B cell (primary cell): ENCODE data around the gene ASB18.

Source experiments
- EZH2 ChIP-seq: IDR thresholded peaks from 2 replicates; pipeline ENCODE4 v1.6.1; 2012; ENCODE audit warnings: borderline replicate concordance, low read depth, mild to moderate bottlenecking, moderate library complexity, low read length; ENCODE audit not compliant: insufficient read depth, poor library complexity, severe bottlenecking
- TF ChIP-seq, protein P1 (sequence below): fragments of 200-600 bp; IDR thresholded peaks from one replicate; pipeline ENCODE4 v1.8.0; 2022; ENCODE audit warnings: antibody characterized with exemption, mild to moderate bottlenecking

DNA sequence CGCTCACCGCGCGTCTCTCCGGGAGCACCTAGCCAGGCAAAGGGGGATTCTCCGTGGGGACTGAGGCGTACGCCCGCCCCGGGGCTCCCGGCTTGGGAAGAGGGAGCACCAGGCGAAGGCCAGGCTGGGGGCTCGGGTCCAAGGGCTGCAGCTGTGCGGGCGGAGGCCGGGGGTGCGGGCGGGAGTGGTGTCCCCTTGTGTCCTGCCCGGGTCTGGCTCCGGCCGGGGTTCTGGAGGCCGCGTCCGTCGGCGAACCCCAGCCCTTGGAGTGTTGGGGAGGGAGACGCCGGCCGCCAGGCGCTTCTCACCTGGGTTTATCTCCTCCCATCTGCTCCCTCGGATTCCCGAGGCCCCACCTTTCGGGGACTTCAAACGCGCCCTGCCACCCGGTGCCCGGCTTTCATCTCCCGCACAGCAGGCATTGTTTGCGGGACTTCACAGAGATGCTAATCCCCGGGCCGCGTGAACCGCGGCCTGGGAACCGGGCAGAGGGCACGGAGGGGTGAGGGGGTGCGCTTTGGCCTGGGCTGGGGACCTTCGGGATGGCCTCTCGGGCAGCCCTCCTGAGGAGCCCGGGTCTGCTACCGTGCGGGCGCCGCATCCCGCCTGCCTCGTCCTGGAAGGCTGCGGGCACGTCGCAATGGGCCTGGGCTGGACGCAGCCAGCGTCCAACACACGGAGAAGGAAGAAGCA is 91.0 kb downstream of the ASB18 start:
- TF ChIP-seq, protein P1, sequence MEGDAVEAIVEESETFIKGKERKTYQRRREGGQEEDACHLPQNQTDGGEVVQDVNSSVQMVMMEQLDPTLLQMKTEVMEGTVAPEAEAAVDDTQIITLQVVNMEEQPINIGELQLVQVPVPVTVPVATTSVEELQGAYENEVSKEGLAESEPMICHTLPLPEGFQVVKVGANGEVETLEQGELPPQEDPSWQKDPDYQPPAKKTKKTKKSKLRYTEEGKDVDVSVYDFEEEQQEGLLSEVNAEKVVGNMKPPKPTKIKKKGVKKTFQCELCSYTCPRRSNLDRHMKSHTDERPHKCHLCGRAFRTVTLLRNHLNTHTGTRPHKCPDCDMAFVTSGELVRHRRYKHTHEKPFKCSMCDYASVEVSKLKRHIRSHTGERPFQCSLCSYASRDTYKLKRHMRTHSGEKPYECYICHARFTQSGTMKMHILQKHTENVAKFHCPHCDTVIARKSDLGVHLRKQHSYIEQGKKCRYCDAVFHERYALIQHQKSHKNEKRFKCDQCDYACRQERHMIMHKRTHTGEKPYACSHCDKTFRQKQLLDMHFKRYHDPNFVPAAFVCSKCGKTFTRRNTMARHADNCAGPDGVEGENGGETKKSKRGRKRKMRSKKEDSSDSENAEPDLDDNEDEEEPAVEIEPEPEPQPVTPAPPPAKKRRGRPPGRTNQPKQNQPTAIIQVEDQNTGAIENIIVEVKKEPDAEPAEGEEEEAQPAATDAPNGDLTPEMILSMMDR: no peak
- no peak for TF ChIP-seq EZH2
